Esophagus muscularis mucosa (tissue), 4 donors: ENCODE data around the gene ANP32E. TPM values are rescaled to one million over a fixed set of nuclear protein-coding genes. Genes with fewer than 3 reads are reported as not detected.
"Not testable (repeated sequence)": the region's sequence is repeated elsewhere in the genome, so short reads cannot be mapped to it uniquely, and the experiment has no call there.

Experiments
- DNase-seq: peaks from one replicate; pipeline ENCODE4 v3.0.0-alpha.2; 2017; ENCODE audit errors: extremely low spot score
- H3K27ac ChIP-seq, 4 donors: fragments of 200-600 bp; sonication (generic); replicated peaks in 1 of 4; 1 replicate in 3 of 4; 2 replicates in 1 of 4; pipeline ENCODE4 v1.5.1; 2016 to 2019; ENCODE audit warnings: mild to moderate bottlenecking in 1 of 4
- H3K27me3 ChIP-seq, 4 donors: fragments of 200-600 bp; sonication (generic); one replicate each; pipeline versions ENCODE4 v1.5.1 to v1.6.0; 2016 to 2019
- H3K36me3 ChIP-seq, 4 donors: fragments of 200-600 bp; sonication (generic); one replicate each; pipeline ENCODE4 v1.5.1; 2016 to 2019
- H3K4me1 ChIP-seq, 4 donors: fragments of 200-600 bp; sonication (generic); one replicate each; pipeline ENCODE4 v1.5.1; 2016 to 2019
- H3K4me3 ChIP-seq, 4 donors: fragments of 200-600 bp; sonication (generic); 1 replicate in 2 of 4; 2 replicates in 2 of 4; pipeline ENCODE4 v1.5.1; 2016 to 2019; ENCODE audit warnings: mild to moderate bottlenecking in 4 of 4, moderate library complexity in 1 of 4
- H3K9me3 ChIP-seq, 4 donors: fragments of 200-600 bp; sonication (generic); 1 replicate in 3 of 4; 2 replicates in 1 of 4; pipeline ENCODE4 v1.5.1; 2016 to 2019
- CTCF ChIP-seq, 3 experiments: fragments of 200-600 bp in 2 of 3; fragments of 450-650 bp in 1 of 3; sonication (generic) in 2 of 3; IDR thresholded peaks; one replicate each; pipeline ENCODE4 v1.5.1; 2017 to 2019; ENCODE audit warnings: antibody characterized with exemption in 3 of 3, mild to moderate bottlenecking in 2 of 3, moderate library complexity in 1 of 3
- EP300 ChIP-seq: sonication (generic); formaldehyde crosslinking; IDR thresholded peaks from one replicate; pipeline ENCODE4 v1.6.1; 2017; ENCODE audit warnings: antibody characterized with exemption
- POLR2A ChIP-seq: fragments of 450-650 bp; IDR thresholded peaks from one replicate; pipeline ENCODE4 v1.6.1; 2017; ENCODE audit warnings: antibody characterized with exemption, moderate library complexity, mild to moderate bottlenecking, low read depth
- POLR2AphosphoS5 ChIP-seq, 2 donors: sonication (generic); formaldehyde crosslinking; IDR thresholded peaks; one replicate each; pipeline ENCODE4 v1.6.1; 2017; ENCODE audit warnings: antibody characterized with exemption in 2 of 2
- WGBS: methylation state at CpG from one replicate; pipeline ENCODE4 v1.1.5; 2018; 5-methylcytosine and 5-hydroxymethylcytosine counted together
- intact Hi-C: fragments of 100-400 bp; cut with DNase I; formaldehyde crosslinking; loops from one replicate; pipeline ENCODE4 v1.15.1; 2023
- total RNA-seq, 4 donors: library from RNA; depleted of rRNA; stranded (reverse); fragments of >200 nt; gene quantifications; one replicate each; pipeline versions ENCODE4 v1.1.0 to v1.2.1, GENCODE V29; 2016

ANP32E gene
- total RNA-seq, 4 donors from 2014 or later, result 15.6 to 20.3 (median 18.6) TPM

DNA sequence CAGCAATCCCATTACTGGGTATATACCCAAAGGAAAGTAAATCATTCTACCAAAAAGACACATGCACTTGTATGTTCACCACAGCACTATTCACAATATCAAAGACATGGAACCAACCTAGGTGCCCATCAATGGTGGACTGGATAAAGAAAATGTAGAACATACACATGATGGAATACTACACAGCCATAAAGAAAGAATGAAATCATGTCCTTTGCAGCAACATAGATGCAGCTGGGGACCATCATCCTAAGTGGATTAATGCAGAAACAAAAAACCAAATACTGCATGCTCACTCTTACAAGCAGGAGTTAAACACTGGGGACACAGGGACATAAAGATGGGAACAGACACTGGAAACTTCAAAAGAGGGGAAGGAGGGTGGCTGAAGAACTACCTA is 8.7 kb downstream of the ANP32E start:
- no peaks in the 10 kb centered on the region for H3K9me3 ChIP-seq
- H3K27me3 ChIP-seq, result no peaks in the 10 kb centered on the region
- intact Hi-C loops, result no loop called here
- DNase-seq, result peak; percentile 26
- H3K36me3 ChIP-seq, result peaks cover 6 to 82% (median 55%) of the 10 kb centered on the region in 4 donors
- no peak overlapping the region for H3K4me3 ChIP-seq
- TF ChIP-seq POLR2AphosphoS5 (IDR thresholded peaks at IDR 0.05), result no peak
- no peak for TF ChIP-seq EP300
- TF ChIP-seq POLR2A, result no peak
- TF ChIP-seq CTCF (IDR thresholded peaks at IDR 0.05), result no peak
- no peaks in the 10 kb centered on the region for H3K4me1 ChIP-seq
- H3K27ac ChIP-seq, result no peak overlapping the region

DNA sequence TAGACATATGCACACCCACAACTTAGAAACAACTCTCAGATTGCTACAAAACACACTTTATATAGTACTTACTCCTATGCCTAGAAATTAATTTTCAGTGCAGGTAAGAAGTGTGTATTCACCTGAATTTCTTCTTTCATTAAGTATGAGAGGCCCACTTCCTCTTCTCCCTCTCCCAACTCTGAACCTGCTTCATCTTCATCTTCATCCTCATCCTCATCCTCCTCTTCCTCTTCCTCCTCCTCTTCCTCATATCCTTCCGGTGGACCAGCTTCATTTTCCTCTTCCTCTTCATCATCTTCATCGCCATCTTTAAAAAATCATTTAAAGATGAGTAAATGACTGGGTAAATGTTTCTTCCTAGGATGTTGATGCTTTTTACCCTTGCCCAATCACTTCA is 9.4 kb downstream of the ANP32E start:
- Histone ChIP-seq H3K27me3 (no peaks in the 10 kb centered on the region), H3K36me3 (peaks cover 6 to 88% (median 60%) of the 10 kb centered on the region in 4 donors), H3K27ac (no peak overlapping the region), H3K4me1 (no peaks in the 10 kb centered on the region), H3K4me3 (no peak overlapping the region), H3K9me3 (no peaks in the 10 kb centered on the region)
- no peak for DNase-seq
- WGBS, result 91% methylated on average over 2 of the region's 2 CpGs
- no peak for TF ChIP-seq POLR2AphosphoS5 (IDR thresholded peaks at IDR 0.05)
- no peak for TF ChIP-seq EP300
- no peak for TF ChIP-seq CTCF (IDR thresholded peaks at IDR 0.05)
- TF ChIP-seq POLR2A, result no peak
- intact Hi-C loops, result no loop called here

- 100% methylated on average over 1 of the region's 1 CpG for WGBS
- H3K36me3 ChIP-seq, result peaks cover 6 to 85% (median 63%) of the 10 kb centered on the region in 4 donors
- no peak for DNase-seq
- no peak overlapping the region for H3K4me3 ChIP-seq
- no peaks in the 10 kb centered on the region for H3K4me1 ChIP-seq
- intact Hi-C loops, result no loop called here
- no peaks in the 10 kb centered on the region for H3K27me3 ChIP-seq
- H3K27ac ChIP-seq, result no peak overlapping the region
- H3K9me3 ChIP-seq, result no peaks in the 10 kb centered on the region
- no peak for TF ChIP-seq POLR2A
- no peak for TF ChIP-seq EP300
Observed at GRCh38 chr1:150225546-150225945, 10.4 kb downstream of the ANP32E start.

DNA sequence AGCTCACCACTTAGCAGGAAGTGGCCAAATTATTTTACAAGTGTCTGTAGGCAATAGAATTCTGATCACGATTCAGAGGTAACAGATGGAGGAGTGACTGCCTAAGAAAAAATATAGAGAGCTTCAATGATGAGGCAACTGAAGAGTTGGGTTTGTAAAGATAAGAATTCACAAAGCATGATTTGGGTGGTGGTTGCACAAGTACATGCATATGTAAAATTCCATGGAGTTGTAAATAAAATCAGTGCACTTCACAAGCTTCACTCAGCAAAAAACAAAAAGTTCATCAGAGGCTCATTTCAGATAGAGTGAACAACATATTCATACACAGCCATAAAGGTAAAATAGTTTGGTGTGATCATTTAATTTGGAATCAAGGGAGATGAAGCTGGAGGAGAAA is 10.9 kb downstream of the ANP32E start:
- Histone ChIP-seq H3K27ac (no peak overlapping the region), H3K4me3 (no peak overlapping the region), H3K9me3 (no peaks in the 10 kb centered on the region), H3K27me3 (no peaks in the 10 kb centered on the region), H3K4me1 (no peaks in the 10 kb centered on the region), H3K36me3 (peaks cover 6 to 89% (median 67%) of the 10 kb centered on the region in 4 donors)
- intact Hi-C loops, result no loop called here
- WGBS, result 89% methylated on average over 1 of the region's 1 CpG
- TF ChIP-seq POLR2AphosphoS5 (IDR thresholded peaks at IDR 0.05) (no peak), POLR2A (no peak), CTCF (IDR thresholded peaks at IDR 0.05) (no peak), EP300 (no peak)
- no peak for DNase-seq

GRCh38 chr1:150221552-150221951 is 14.4 kb downstream of the ANP32E start:
- H3K27ac ChIP-seq, result no peak overlapping the region
- intact Hi-C loops, result no loop called here
- WGBS, result 82% methylated on average over 2 of the region's 2 CpGs
- peak; percentile 23 to 49 (median 28) for TF ChIP-seq CTCF (IDR thresholded peaks at IDR 0.05)
- TF ChIP-seq POLR2A, result no peak
- no peaks in the 10 kb centered on the region for H3K9me3 ChIP-seq
- H3K27me3 ChIP-seq, result no peaks in the 10 kb centered on the region
- peaks cover 6 to 64% (median 49%) of the 10 kb centered on the region in 4 donors for H3K36me3 ChIP-seq
- no peak for DNase-seq
- no peaks in the 10 kb centered on the region for H3K4me1 ChIP-seq
- H3K4me3 ChIP-seq, result no peak overlapping the region

GRCh38 chr1:150215855-150216254 is 20.1 kb downstream of the ANP32E start:
- H3K27ac ChIP-seq, H3K9me3 ChIP-seq, H3K27me3 ChIP-seq, intact Hi-C loops, H3K4me3 ChIP-seq: not testable (repeated sequence)
- 98% methylated on average over 6 of the region's 6 CpGs for WGBS
- DNase-seq, result peak; percentile 42
- Histone ChIP-seq H3K36me3 (peaks cover 0 to 14% (median 9%) of the 10 kb centered on the region in 4 donors), H3K4me1 (peaks cover 4 to 11% (median 5%) of the 10 kb centered on the region in 4 donors)

DNA sequence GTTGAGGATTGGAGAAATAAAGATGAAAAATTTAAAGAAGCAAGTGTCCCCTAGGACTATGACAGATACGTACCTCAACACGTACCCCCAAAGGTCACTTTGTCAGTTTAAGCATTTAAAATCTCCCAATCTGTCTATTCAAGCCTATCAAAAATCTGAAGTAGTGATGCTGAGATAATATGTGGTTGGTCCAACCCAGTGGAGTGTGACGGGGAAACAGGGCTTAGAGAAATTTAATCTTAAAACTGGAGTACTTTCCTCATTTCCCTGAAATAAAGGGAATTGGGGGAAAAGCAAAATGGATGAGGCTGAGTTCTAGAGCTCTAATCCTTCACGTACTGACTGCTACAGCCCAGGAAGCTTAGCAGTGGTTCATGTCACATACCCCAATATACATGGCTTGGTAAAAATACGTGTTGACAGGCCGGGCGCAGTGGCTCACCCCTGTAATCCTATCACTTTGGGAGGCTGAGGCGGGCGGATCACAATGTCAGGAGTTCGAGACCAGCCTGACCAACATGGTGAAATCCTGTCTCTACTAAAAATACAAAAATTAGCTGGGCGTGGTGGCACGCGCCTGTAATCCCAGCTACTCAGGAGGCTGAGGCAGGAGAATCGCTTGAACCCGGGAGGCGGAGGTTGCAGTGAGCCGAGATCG is 21.7 kb downstream of the ANP32E start:
- intact Hi-C loops, result not testable (repeated sequence)

More for the DNA sequence above, 21.7 kb downstream of the ANP32E start:
- Histone ChIP-seq H3K4me3 (peak overlapping the region; percentile 50 to 62 (median 54)), H3K27ac (peak overlapping the region; percentile 77 to 87 (median 84)), H3K4me1 (peaks cover 4 to 11% (median 5%) of the 10 kb centered on the region in 4 donors)
- not testable (repeated sequence) for DNase-seq, H3K9me3 ChIP-seq, H3K27me3 ChIP-seq, H3K36me3 ChIP-seq
- 79% methylated on average over 18 of the region's 18 CpGs for WGBS
